Measurements from ENCODE around the gene GRIK4. TPM values are rescaled to one million over a fixed set of nuclear protein-coding genes. Genes with fewer than 3 reads are reported as not detected.

The GRIK4 gene
- total and polyA plus RNA-seq, 2 experiments from 2014 or later, result not detected

DNA sequence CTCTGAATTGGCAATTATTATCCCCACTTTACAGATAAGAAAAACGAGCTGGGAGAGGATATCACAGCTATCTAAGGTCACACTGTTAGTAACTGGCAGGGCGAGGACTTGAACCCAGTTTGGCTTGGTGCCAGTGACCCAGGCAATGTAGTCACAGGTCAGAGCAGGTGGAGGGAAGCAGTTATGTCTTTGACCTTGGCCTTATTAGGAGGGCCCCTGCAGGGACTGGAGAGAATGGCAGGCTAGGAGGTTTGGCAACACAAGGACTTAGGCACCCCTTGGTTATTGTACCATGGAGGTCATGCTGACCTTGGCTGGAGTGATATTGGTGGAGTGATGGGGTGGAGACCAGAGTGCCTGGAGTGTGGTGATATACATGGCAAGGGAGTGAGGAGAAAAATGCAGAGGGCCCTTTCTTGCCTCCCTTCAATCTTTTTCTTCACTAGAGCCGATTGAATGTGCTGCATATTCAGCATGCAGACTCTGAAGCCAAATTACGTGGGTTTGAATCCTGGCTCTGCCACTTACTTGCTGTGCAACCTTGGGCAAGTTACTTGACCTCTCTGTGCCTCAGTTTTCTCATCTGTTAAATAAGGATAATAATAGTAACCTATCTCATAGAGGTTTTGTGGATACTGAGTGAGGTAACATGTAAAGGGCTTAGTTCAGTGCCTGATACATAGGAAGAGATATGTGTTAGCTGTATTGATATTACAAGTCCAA is 419.7 kb downstream of the GRIK4 start:
- WGBS, 2 experiments (ENCODE audit: low coverage in 1 of 2, low lambda C conversion rate in 2 of 2, missing lambda C conversion rate in 2 of 2), result 50 to 52% methylated on average over 4 of the region's 4 CpGs
- in situ Hi-C loops (cut with MboI), result no loop called here
- no peak overlapping the region for H3K4me3 ChIP-seq

GRCh38 chr11:120932305-120932915 is 420.9 kb downstream of the GRIK4 start:
- H3K36me3 ChIP-seq (ENCODE audit: low read depth), result no peaks in the 10 kb centered on the region
- no peaks in the 10 kb centered on the region for H3K79me2 ChIP-seq (ENCODE audit: insufficient read depth)
- no peak overlapping the region for H3K27ac ChIP-seq
- in situ Hi-C loops (cut with MboI), result no loop called here
- no peak overlapping the region for H3K4me2 ChIP-seq (ENCODE audit: unreplicated experiment)
- H2AFZ ChIP-seq, result no peak overlapping the region
- TF ChIP-seq EZH2 (IDR thresholded peaks at IDR 0.05; ENCODE audit: insufficient read depth, poor library complexity, severe bottlenecking) (no peak), EZH2phosphoT487 (IDR thresholded peaks at IDR 0.05; ENCODE audit: insufficient read depth, low read depth) (no peak)
- DNase-seq, result no peak
- no peak overlapping the region for H3K9ac ChIP-seq
- 48 to 50% methylated on average over 5 of the region's 5 CpGs for WGBS, 2 experiments (ENCODE audit: low coverage in 1 of 2, low lambda C conversion rate in 2 of 2, missing lambda C conversion rate in 2 of 2)
- H4K20me1 ChIP-seq (ENCODE audit: insufficient read depth), result no peaks in the 10 kb centered on the region
- no peaks in the 10 kb centered on the region for H3K4me1 ChIP-seq (ENCODE audit: insufficient read depth)
- no peaks in the 10 kb centered on the region for H3K9me2 ChIP-seq (ENCODE audit: insufficient read depth)
- no peaks in the 10 kb centered on the region for H3K9me3 ChIP-seq (ENCODE audit: low read depth)
- no peak overlapping the region for H3K4me3 ChIP-seq
- H3F3A ChIP-seq (ENCODE audit: insufficient read depth), result peaks cover 4% of the 10 kb centered on the region; the same call in 1 of the 2 replicates
- H3K27me3 ChIP-seq (replicated peaks; ENCODE audit: insufficient read depth), result peaks cover 35% of the 10 kb centered on the region

More for the DNA sequence above, 419.7 kb downstream of the GRIK4 start:
- no peaks in the 10 kb centered on the region for H3K9me3 ChIP-seq (ENCODE audit: low read depth)
- H3K9me2 ChIP-seq (ENCODE audit: insufficient read depth), result no peaks in the 10 kb centered on the region
- peaks cover 4% of the 10 kb centered on the region; the same call in 1 of the 2 replicates for H3F3A ChIP-seq (ENCODE audit: insufficient read depth)
- TF ChIP-seq EZH2phosphoT487 (IDR thresholded peaks at IDR 0.05; ENCODE audit: insufficient read depth, low read depth) (no peak), EZH2 (IDR thresholded peaks at IDR 0.05; ENCODE audit: insufficient read depth, poor library complexity, severe bottlenecking) (no peak)
- no peaks in the 10 kb centered on the region for H3K36me3 ChIP-seq (ENCODE audit: low read depth)
- no peak overlapping the region for H3K9ac ChIP-seq
- peaks cover 23% of the 10 kb centered on the region for H3K27me3 ChIP-seq (replicated peaks; ENCODE audit: insufficient read depth)
- no peak for DNase-seq
- H3K4me1 ChIP-seq (ENCODE audit: insufficient read depth), result no peaks in the 10 kb centered on the region
- H3K27ac ChIP-seq, result no peak overlapping the region
- H3K79me2 ChIP-seq (ENCODE audit: insufficient read depth), result no peaks in the 10 kb centered on the region
- H2AFZ ChIP-seq, result no peak overlapping the region
- no peaks in the 10 kb centered on the region for H4K20me1 ChIP-seq (ENCODE audit: insufficient read depth)
- no peak overlapping the region for H3K4me2 ChIP-seq (ENCODE audit: unreplicated experiment)

DNA sequence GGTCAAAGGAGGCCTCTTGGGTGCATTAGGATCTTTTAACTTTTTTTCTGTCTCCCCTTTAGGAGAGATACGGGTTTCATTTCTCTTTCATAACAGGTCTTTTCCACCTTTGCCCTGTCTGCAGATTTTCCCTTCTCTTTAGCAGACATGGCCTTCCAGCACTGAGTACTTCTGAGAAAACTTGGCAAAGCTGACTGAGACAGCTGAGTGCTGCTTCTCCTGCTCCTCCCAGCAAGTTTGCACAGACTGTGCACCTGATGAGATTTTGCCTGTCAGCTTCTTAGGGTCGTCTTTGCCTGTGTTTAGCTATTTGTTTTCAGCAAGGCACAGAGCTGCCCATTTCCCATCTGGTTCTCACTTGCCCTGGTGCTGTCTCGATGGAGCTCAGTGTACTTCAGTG is 424.8 kb downstream of the GRIK4 start:
- 23 to 49% methylated on average over 3 of the region's 3 CpGs for WGBS, 2 experiments (ENCODE audit: low coverage in 1 of 2, low lambda C conversion rate in 2 of 2, missing lambda C conversion rate in 2 of 2)
- Histone ChIP-seq H3K36me3 (ENCODE audit: low read depth) (no peaks in the 10 kb centered on the region), H3K79me2 (ENCODE audit: insufficient read depth) (no peaks in the 10 kb centered on the region), H3K9ac (no peak overlapping the region), H3K9me3 (ENCODE audit: low read depth) (no peaks in the 10 kb centered on the region), H3K4me2 (ENCODE audit: unreplicated experiment) (no peak overlapping the region), H3K27ac (no peak overlapping the region), H2AFZ (no peak overlapping the region), H3K9me2 (ENCODE audit: insufficient read depth) (no peaks in the 10 kb centered on the region), H3K27me3 (replicated peaks; ENCODE audit: insufficient read depth) (peaks cover 54% of the 10 kb centered on the region), H3K4me3 (no peak overlapping the region), H4K20me1 (ENCODE audit: insufficient read depth) (no peaks in the 10 kb centered on the region), H3K4me1 (ENCODE audit: insufficient read depth) (no peaks in the 10 kb centered on the region), H3F3A (ENCODE audit: insufficient read depth) (no peaks in the 10 kb centered on the region)
- in situ Hi-C loops (cut with MboI), result no loop called here
- no peak for DNase-seq
- TF ChIP-seq EZH2 (IDR thresholded peaks at IDR 0.05; ENCODE audit: insufficient read depth, poor library complexity, severe bottlenecking), result no peak
- no peak for TF ChIP-seq EZH2phosphoT487 (IDR thresholded peaks at IDR 0.05; ENCODE audit: insufficient read depth, low read depth)

- Histone ChIP-seq H2AFZ (no peak overlapping the region), H3K27ac (no peak overlapping the region), H3K79me2 (ENCODE audit: insufficient read depth) (no peaks in the 10 kb centered on the region), H3F3A (ENCODE audit: insufficient read depth) (no peaks in the 10 kb centered on the region), H3K4me1 (ENCODE audit: insufficient read depth) (no peaks in the 10 kb centered on the region), H3K4me3 (no peak overlapping the region), H3K9ac (no peak overlapping the region), H3K9me2 (ENCODE audit: insufficient read depth) (no peaks in the 10 kb centered on the region), H3K4me2 (ENCODE audit: unreplicated experiment) (no peak overlapping the region), H3K9me3 (ENCODE audit: low read depth) (no peaks in the 10 kb centered on the region), H3K36me3 (ENCODE audit: low read depth) (no peaks in the 10 kb centered on the region), H3K27me3 (replicated peaks; ENCODE audit: insufficient read depth) (peaks cover 52% of the 10 kb centered on the region), H4K20me1 (ENCODE audit: insufficient read depth) (no peaks in the 10 kb centered on the region)
- TF ChIP-seq EZH2phosphoT487 (IDR thresholded peaks at IDR 0.05; ENCODE audit: insufficient read depth, low read depth), result no peak
- TF ChIP-seq EZH2 (IDR thresholded peaks at IDR 0.05; ENCODE audit: insufficient read depth, poor library complexity, severe bottlenecking), result no peak
- in situ Hi-C loops (cut with MboI), result no loop called here
- no peak for DNase-seq
- 2% methylated on average over 5 of the region's 5 CpGs for WGBS, 2 experiments (ENCODE audit: low coverage in 1 of 2, low lambda C conversion rate in 2 of 2, missing lambda C conversion rate in 2 of 2)
Observed at GRCh38 chr11:120937501-120937900, 426.0 kb downstream of the GRIK4 start.
